Left ventricle myocardium inferior (tissue), 1 donor: ENCODE measurements around the gene ZNF555. TPM values are rescaled to one million over a fixed set of nuclear protein-coding genes. Genes with fewer than 3 reads are reported as not detected.

ENCODE experiments used
- DNase-seq: peaks from one replicate; pipeline ENCODE4 v3.0.0-alpha.2; 2020
- H3K27ac ChIP-seq: fragments of 200-600 bp; replicated peaks from 2 replicates; pipeline ENCODE4 v1.8.0; 2021
- H3K27me3 ChIP-seq: fragments of 200-600 bp; 2 replicates; pipeline ENCODE4 v1.8.0; 2021; ENCODE audit warnings: low read depth
- H3K36me3 ChIP-seq: fragments of 200-600 bp; 2 replicates; pipeline ENCODE4 v1.8.0; 2021
- H3K4me1 ChIP-seq: fragments of 200-600 bp; 2 replicates; pipeline ENCODE4 v1.8.0; 2021
- H3K4me3 ChIP-seq: fragments of 200-600 bp; 2 replicates; pipeline ENCODE4 v1.8.0; 2021; ENCODE audit warnings: mild to moderate bottlenecking, moderate library complexity
- H3K9me3 ChIP-seq: fragments of 200-600 bp; replicated peaks from 2 replicates; pipeline ENCODE4 v1.8.0; 2021
- CTCF ChIP-seq: fragments of 200-600 bp; IDR thresholded peaks from 2 replicates; pipeline ENCODE4 v1.8.0; 2021; ENCODE audit warnings: antibody characterized with exemption, mild to moderate bottlenecking, borderline replicate concordance
- intact Hi-C: fragments of 100-400 bp; cut with micrococcal nuclease; formaldehyde crosslinking; loops from one replicate; pipeline ENCODE4 v1.11.0; 2022
- total RNA-seq: library from RNA; stranded (reverse); fragmentation: NEBNext Ultra II Directional; extraction: Animal tissue kit (Norgen Biotek cat#: 25700); gene quantifications from one replicate; pipeline ENCODE4 v1.2.1, GENCODE V29; 2021
- donor health status: DM: no; HTN: yes; CAD: no; lungs with severe emphysema.

ZNF555 gene
- total RNA-seq, 1 donor from 2014 or later, result 8.9 TPM

GRCh38 chr19:2805261-2805900, 35.9 kb upstream of the ZNF555 start:
- no peaks in the 10 kb centered on the region for H3K27me3 ChIP-seq
- H3K9me3 ChIP-seq, result no peaks in the 10 kb centered on the region
- no peak for TF ChIP-seq CTCF
- DNase-seq, result no peak
- peaks cover 5% of the 10 kb centered on the region for H3K4me1 ChIP-seq
- intact Hi-C loops, result no loop called here
- no peak overlapping the region for H3K4me3 ChIP-seq
- H3K36me3 ChIP-seq, result peaks cover 63% of the 10 kb centered on the region
- no peak overlapping the region for H3K27ac ChIP-seq

GRCh38 chr19:2805991-2806649, 35.2 kb upstream of the ZNF555 start:
- DNase-seq, result no peak
- Histone ChIP-seq H3K36me3 (peaks cover 71% of the 10 kb centered on the region), H3K4me3 (no peak overlapping the region), H3K27me3 (no peaks in the 10 kb centered on the region), H3K27ac (no peak overlapping the region), H3K9me3 (no peaks in the 10 kb centered on the region), H3K4me1 (no peaks in the 10 kb centered on the region)
- no peak for TF ChIP-seq CTCF
- intact Hi-C loops, result no loop called here

- Histone ChIP-seq H3K27ac (no peak overlapping the region), H3K9me3 (no peaks in the 10 kb centered on the region), H3K36me3 (peaks cover 75% of the 10 kb centered on the region), H3K4me3 (no peak overlapping the region), H3K27me3 (no peaks in the 10 kb centered on the region), H3K4me1 (no peaks in the 10 kb centered on the region)
- intact Hi-C loops, result no loop called here
- no peak for TF ChIP-seq CTCF
- DNase-seq, result no peak
Observed at GRCh38 chr19:2806736-2807378, 34.4 kb upstream of the ZNF555 start.

GRCh38 chr19:2807379-2808128, 33.7 kb upstream of the ZNF555 start:
- intact Hi-C loops, result no loop called here
- Histone ChIP-seq H3K9me3 (no peaks in the 10 kb centered on the region), H3K27me3 (no peaks in the 10 kb centered on the region), H3K36me3 (peaks cover 78% of the 10 kb centered on the region), H3K27ac (no peak overlapping the region), H3K4me1 (no peaks in the 10 kb centered on the region), H3K4me3 (no peak overlapping the region)
- no peak for TF ChIP-seq CTCF
- no peak for DNase-seq

- Histone ChIP-seq H3K27me3 (no peaks in the 10 kb centered on the region), H3K9me3 (no peaks in the 10 kb centered on the region), H3K27ac (no peak overlapping the region), H3K36me3 (peaks cover 70% of the 10 kb centered on the region), H3K4me3 (no peak overlapping the region), H3K4me1 (no peaks in the 10 kb centered on the region)
- intact Hi-C loops, result no loop called here
- DNase-seq, result no peak
- TF ChIP-seq CTCF, result no peak
Observed at GRCh38 chr19:2808129-2808941, 32.9 kb upstream of the ZNF555 start.
